GM23248 (cell line): ENCODE data around the gene FAU. TPM values are rescaled to one million over a fixed set of nuclear protein-coding genes. Genes with fewer than 3 reads are reported as not detected.
A peak's percentile ranks its signal among the peaks of the same experiment; 100 is the strongest.

Source experiments
- DNase-seq: peaks from one replicate; pipeline ENCODE4 v3.0.0-alpha.2; 2015
- H2AFZ ChIP-seq: fragments of 200-600 bp; sonication (generic); 2 replicates; pipeline ENCODE4 v1.6.1; 2016; ENCODE audit warnings: antibody characterized with exemption
- H3F3A ChIP-seq: fragments of 200-600 bp; sonication (generic); 2 replicates; pipeline ENCODE4 v1.6.1; 2016; ENCODE audit warnings: mild to moderate bottlenecking, antibody characterized with exemption, mixed run types; ENCODE audit not compliant: insufficient read depth
- H3K27ac ChIP-seq: fragments of 200-600 bp; sonication (generic); 2 replicates; pipeline ENCODE4 v1.5.1; 2016; ENCODE audit warnings: mild to moderate bottlenecking
- H3K27me3 ChIP-seq: fragments of 200-600 bp; sonication (generic); replicated peaks from 2 replicates; pipeline ENCODE4 v1.6.1; 2016; ENCODE audit warnings: mild to moderate bottlenecking; ENCODE audit not compliant: insufficient read depth
- H3K36me3 ChIP-seq: fragments of 200-600 bp; sonication (generic); 2 replicates; pipeline ENCODE4 v1.6.1; 2016; ENCODE audit warnings: low read depth, mild to moderate bottlenecking
- H3K4me1 ChIP-seq: fragments of 200-600 bp; sonication (generic); 2 replicates; pipeline ENCODE4 v1.6.1; 2016; ENCODE audit warnings: mild to moderate bottlenecking; ENCODE audit not compliant: insufficient read depth
- H3K4me2 ChIP-seq: fragments of 200-600 bp; sonication (generic); one replicate; pipeline ENCODE4 v1.6.1; 2016; ENCODE audit warnings: mild to moderate bottlenecking; ENCODE audit not compliant: unreplicated experiment
- H3K4me3 ChIP-seq: fragments of 200-600 bp; sonication (generic); 2 replicates; pipeline ENCODE4 v1.5.1; 2016; ENCODE audit warnings: mild to moderate bottlenecking
- H3K79me2 ChIP-seq: fragments of 200-600 bp; sonication (generic); 2 replicates; pipeline ENCODE4 v1.6.1; 2016; ENCODE audit warnings: mild to moderate bottlenecking; ENCODE audit not compliant: insufficient read depth
- H3K9ac ChIP-seq: fragments of 200-600 bp; sonication (generic); 2 replicates; pipeline ENCODE4 v1.6.1; 2016; ENCODE audit warnings: mild to moderate bottlenecking
- H3K9me2 ChIP-seq: fragments of 200-600 bp; sonication (generic); 2 replicates; pipeline ENCODE4 v1.6.1; 2016; ENCODE audit warnings: mixed run types, mild to moderate bottlenecking, moderate library complexity; ENCODE audit not compliant: insufficient read depth
- H3K9me3 ChIP-seq: fragments of 200-600 bp; sonication (generic); one replicate; pipeline ENCODE4 v1.6.1; 2017; ENCODE audit warnings: low read depth
- H4K20me1 ChIP-seq: fragments of 200-600 bp; sonication (generic); 2 replicates; pipeline ENCODE4 v1.6.0; 2016; ENCODE audit not compliant: insufficient read depth
- EZH2 ChIP-seq: fragments of 200-600 bp; sonication (generic); IDR thresholded peaks from 2 replicates; pipeline ENCODE4 v1.6.1; 2018; ENCODE audit warnings: antibody characterized with exemption, mild to moderate bottlenecking; ENCODE audit not compliant: insufficient read depth, poor library complexity, severe bottlenecking
- EZH2phosphoT487 ChIP-seq: fragments of 200-600 bp; sonication (generic); IDR thresholded peaks from 2 replicates; pipeline ENCODE4 v1.6.1; 2018; ENCODE audit warnings: antibody characterized with exemption, moderate library complexity, mild to moderate bottlenecking, low read depth; ENCODE audit not compliant: insufficient read depth
- WGBS, 2 experiments: methylation state at CpG; one replicate each; pipeline ENCODE4 v1.1.6; 2015 to 2017; ENCODE audit warnings: low lambda C conversion rate in 2 of 2, low coverage in 1 of 2; ENCODE audit errors: missing lambda C conversion rate in 2 of 2; 5-methylcytosine and 5-hydroxymethylcytosine counted together
- in situ Hi-C: fragments of 300-500 bp; cut with MboI; formaldehyde crosslinking; loops from 2 replicates; pipeline ENCODE4 v1.15.0; 2020
- polyA plus RNA-seq: library from polyadenylated mRNA; unstranded; fragments of >200 nt; fragmentation: Nextera tagmentation; extraction: Ambion mirVana; gene quantifications from 2 replicates; pipeline ENCODE4 v1.2.1, GENCODE V29; 2016
- total RNA-seq: library from RNA; depleted of rRNA; stranded (reverse); fragments of >200 nt; shearing (Covaris generic); gene quantifications from 2 replicates; pipeline ENCODE4 v1.2.3, GENCODE V29; 2014

The FAU gene
- total and polyA plus RNA-seq, 2 experiments from 2014 or later = 180 to 365 TPM

- H3K9me2 ChIP-seq = no peaks in the 10 kb centered on the region
- H2AFZ ChIP-seq = no peak overlapping the region
- H3K4me3 ChIP-seq = no peak overlapping the region
- DNase-seq = no peak
- H3K79me2 ChIP-seq = peaks cover 43% of the 10 kb centered on the region
- peaks cover 20% of the 10 kb centered on the region; the same call in 1 of the 2 replicates for H3K36me3 ChIP-seq
- TF ChIP-seq EZH2 = no peak
- no peak for TF ChIP-seq EZH2phosphoT487
- H3K9ac ChIP-seq = peak overlapping the region; percentile 21; the same call in 1 of the 2 replicates
- H3K27me3 ChIP-seq = no peaks in the 10 kb centered on the region
- H3K27ac ChIP-seq = no peak overlapping the region
- no peak overlapping the region for H3K4me2 ChIP-seq
- no peaks in the 10 kb centered on the region for H4K20me1 ChIP-seq
- WGBS, 2 experiments = 75 to 81% methylated on average over 11 to 13 of the region's 13 CpGs
- H3F3A ChIP-seq = peaks cover 11% of the 10 kb centered on the region
- no peaks in the 10 kb centered on the region for H3K9me3 ChIP-seq
- H3K4me1 ChIP-seq = peaks cover 8% of the 10 kb centered on the region
- in situ Hi-C loops = no loop called here
Measured at GRCh38 chr11:65129649-65130441, 7.9 kb upstream of the FAU start.

GRCh38 chr11:65128182-65129145, 6.5 kb upstream of the FAU start:
- WGBS, 2 experiments = 76 to 80% methylated on average over 13 to 15 of the region's 15 CpGs
- H3K36me3 ChIP-seq = peaks cover 20% of the 10 kb centered on the region; the same call in 1 of the 2 replicates
- H3K4me2 ChIP-seq = no peak overlapping the region
- H3K27me3 ChIP-seq = no peaks in the 10 kb centered on the region
- no peak overlapping the region for H3K9ac ChIP-seq
- no peaks in the 10 kb centered on the region for H4K20me1 ChIP-seq
- peaks cover 8% of the 10 kb centered on the region for H3K4me1 ChIP-seq
- peaks cover 11% of the 10 kb centered on the region for H3F3A ChIP-seq
- H3K9me3 ChIP-seq = no peaks in the 10 kb centered on the region
- H2AFZ ChIP-seq = no peak overlapping the region
- H3K79me2 ChIP-seq = peaks cover 47% of the 10 kb centered on the region
- H3K27ac ChIP-seq = no peak overlapping the region
- no peaks in the 10 kb centered on the region for H3K9me2 ChIP-seq
- DNase-seq = no peak
- TF ChIP-seq EZH2phosphoT487 (no peak), EZH2 (no peak)
- in situ Hi-C loops = no loop called here
- H3K4me3 ChIP-seq = no peak overlapping the region

DNA sequence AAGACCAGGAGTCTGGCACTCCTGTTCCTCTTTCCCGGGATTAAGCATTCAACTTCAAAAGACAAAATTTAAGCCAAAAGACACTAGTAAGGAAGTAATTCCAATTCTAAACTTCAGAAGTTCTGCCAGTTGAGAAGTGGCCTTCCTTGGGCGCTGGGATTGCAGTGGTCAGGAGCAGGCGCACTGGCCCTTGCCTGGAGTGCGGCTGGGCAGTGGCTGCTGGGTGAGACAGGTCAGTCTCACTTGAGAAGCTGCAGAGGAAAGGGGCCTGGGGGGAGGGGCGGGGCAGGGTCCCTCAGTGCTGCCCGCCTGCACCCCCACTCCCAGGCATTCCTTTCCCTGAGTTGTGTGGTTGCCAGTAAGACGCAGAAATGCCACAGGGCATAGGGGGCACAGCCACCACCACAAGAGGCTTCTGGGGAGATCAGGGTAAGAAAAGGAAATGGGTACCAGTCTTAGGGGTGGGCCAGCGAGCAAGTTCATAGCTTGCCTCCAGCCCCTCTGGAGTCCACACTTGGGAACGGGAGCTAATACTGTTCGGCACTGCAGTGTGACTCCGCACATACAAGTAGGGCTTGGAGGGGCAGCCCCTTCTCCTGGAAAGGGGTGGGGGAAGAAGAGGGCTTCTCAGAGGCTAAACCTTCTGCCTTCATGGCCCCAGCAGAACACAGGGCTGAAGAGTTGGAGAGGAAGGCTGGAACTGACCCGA, 5.7 kb upstream of the FAU start:
- no peak for DNase-seq
- no peak overlapping the region for H3K4me2 ChIP-seq
- H3K27me3 ChIP-seq = no peaks in the 10 kb centered on the region
- H3K9me2 ChIP-seq = no peaks in the 10 kb centered on the region
- in situ Hi-C loops = no loop called here
- H3K36me3 ChIP-seq = peaks cover 18% of the 10 kb centered on the region; the same call in 1 of the 2 replicates
- peaks cover 9% of the 10 kb centered on the region for H3K4me1 ChIP-seq
- no peak overlapping the region for H3K9ac ChIP-seq
- H3K4me3 ChIP-seq = no peak overlapping the region
- TF ChIP-seq EZH2 = no peak
- TF ChIP-seq EZH2phosphoT487 = no peak
- no peak overlapping the region for H2AFZ ChIP-seq
- H3F3A ChIP-seq = peaks cover 16% of the 10 kb centered on the region
- H3K79me2 ChIP-seq = peaks cover 47% of the 10 kb centered on the region
- WGBS, 2 experiments = 71 to 72% methylated on average over 9 to 12 of the region's 12 CpGs
- no peaks in the 10 kb centered on the region for H3K9me3 ChIP-seq
- H3K27ac ChIP-seq = no peak overlapping the region
- H4K20me1 ChIP-seq = no peaks in the 10 kb centered on the region

DNA sequence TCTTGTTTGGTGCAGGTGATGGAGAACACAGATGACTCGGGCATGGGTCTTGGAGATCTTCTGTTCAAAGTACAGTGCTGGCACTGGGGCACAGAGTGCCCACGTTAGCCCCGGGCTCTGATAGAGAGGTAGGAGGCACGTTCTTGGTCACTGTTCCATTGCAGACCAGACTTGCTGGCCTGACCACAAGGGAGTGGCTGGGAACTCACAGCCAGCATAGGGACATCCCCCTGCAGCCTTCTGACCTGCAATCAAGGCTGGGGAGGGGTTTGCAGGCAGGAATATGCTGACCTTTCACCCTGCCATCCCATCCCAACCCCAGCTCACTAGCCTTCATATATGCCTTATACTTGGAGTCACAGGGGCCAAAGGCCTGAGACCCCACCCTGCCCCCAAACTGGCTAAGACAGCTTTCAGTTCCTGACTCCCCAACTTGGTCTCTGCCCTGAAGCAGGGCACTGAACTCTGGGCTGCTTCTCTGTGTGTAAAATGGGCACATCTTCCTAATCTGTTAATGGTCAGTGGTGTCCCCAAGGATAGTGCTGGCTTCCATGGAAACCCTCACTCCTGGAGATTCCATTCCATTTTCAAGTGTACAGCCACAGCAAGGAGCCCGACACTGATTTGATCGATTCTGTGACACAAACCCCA, 4.8 kb upstream of the FAU start:
- Histone ChIP-seq H3K9me2 (no peaks in the 10 kb centered on the region), H3K79me2 (peaks cover 44% of the 10 kb centered on the region), H3K9ac (no peak overlapping the region), H3K36me3 (peaks cover 16% of the 10 kb centered on the region; the same call in 1 of the 2 replicates), H3K4me2 (no peak overlapping the region), H3K27me3 (no peaks in the 10 kb centered on the region), H4K20me1 (no peaks in the 10 kb centered on the region), H3K4me3 (no peak overlapping the region), H3K9me3 (no peaks in the 10 kb centered on the region), H2AFZ (no peak overlapping the region), H3K27ac (no peak overlapping the region), H3K4me1 (peaks cover 8% of the 10 kb centered on the region; the same call in 1 of the 2 replicates), H3F3A (peaks cover 16% of the 10 kb centered on the region)
- 50 to 64% methylated on average over 6 of the region's 6 CpGs for WGBS, 2 experiments
- DNase-seq = no peak
- in situ Hi-C loops = no loop called here
- no peak for TF ChIP-seq EZH2phosphoT487
- TF ChIP-seq EZH2 = no peak
